HG02678 (cell line): ENCODE results near the gene PRKN.
"Not testable (repeated sequence)": the region's sequence is repeated elsewhere in the genome, so short reads cannot be mapped to it uniquely, and the experiment has no call there.

ENCODE experiments used
- ATAC-seq: cut with Tn5 transposase; IDR thresholded peaks from one replicate; pipeline ENCODE4 v1.9.1; 2021; ENCODE audit warnings: mild to moderate bottlenecking, moderate library complexity; ENCODE audit not compliant: unreplicated experiment

Gene PRKN

DNA sequence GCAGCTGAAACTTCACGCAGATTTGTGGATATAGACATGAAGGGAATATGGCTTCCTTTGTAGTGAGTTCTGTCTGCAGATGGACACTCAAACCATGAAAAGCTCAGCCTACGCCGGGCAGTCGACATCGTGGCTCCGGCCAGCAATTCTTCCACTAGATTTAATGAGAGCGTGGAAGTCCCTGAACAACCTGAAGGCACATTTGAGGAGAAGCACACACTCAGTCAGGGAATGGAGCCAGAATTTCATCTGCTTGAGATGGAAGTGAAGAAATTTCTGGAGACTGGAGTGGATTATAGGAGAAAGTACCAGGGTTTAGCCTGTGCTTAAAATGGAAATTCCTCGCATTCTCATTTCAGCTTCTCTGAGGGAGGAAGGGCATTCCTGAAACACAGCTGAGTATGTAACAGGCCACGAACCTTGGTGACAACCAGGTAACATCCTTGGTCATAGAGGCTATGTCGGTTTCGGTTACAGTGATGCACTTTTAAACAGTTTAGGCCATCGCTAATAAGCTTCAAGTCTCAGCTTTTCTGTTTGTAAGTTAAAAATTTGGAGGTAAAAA, 1373.2 kb downstream of the PRKN start:
- no peak for ATAC-seq

GRCh38 chr6:161353208-161353613, 1374.4 kb downstream of the PRKN start:
- no peak for ATAC-seq

GRCh38 chr6:161351858-161352257, 1375.7 kb downstream of the PRKN start:
- ATAC-seq, result no peak

DNA sequence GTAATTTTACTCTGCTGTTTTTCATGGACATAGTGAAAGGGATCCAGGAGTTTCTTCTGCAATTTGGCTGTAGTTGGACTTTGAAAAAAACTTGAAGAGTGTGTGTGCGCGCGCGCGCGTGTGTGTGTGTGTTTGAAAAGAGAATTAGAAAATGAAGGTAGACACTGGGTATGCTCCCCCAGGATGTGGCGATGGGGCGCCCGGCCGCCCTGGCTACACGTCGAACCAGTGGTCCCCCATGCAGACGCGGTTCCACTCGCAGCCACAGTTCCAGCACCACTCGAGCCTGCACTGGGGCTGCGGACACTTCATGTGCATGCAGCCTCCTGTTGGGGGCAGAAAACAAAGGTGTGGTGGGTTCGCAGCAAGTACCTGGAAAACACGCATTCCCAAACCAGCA, 1377.7 kb downstream of the PRKN start:
- ATAC-seq, result no peak

DNA sequence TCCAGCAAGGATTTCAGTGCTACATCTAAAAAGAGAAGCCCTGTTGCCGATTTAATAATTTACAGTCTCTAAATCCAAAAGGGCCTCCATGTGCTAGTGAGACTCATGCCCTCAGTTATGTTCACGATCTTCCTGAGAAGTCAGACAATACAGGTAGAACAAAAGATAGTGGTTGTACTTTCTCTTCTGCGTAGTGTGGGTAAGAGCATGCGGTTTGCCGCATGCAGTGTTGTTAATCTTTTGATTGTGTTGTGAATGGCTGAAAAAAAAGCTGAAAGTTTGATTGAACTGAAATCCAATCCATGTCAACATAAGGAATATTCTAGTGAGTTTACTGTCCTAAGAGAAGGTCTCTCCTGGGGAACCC, 1379.0 kb downstream of the PRKN start:
- ATAC-seq, result no peak

DNA sequence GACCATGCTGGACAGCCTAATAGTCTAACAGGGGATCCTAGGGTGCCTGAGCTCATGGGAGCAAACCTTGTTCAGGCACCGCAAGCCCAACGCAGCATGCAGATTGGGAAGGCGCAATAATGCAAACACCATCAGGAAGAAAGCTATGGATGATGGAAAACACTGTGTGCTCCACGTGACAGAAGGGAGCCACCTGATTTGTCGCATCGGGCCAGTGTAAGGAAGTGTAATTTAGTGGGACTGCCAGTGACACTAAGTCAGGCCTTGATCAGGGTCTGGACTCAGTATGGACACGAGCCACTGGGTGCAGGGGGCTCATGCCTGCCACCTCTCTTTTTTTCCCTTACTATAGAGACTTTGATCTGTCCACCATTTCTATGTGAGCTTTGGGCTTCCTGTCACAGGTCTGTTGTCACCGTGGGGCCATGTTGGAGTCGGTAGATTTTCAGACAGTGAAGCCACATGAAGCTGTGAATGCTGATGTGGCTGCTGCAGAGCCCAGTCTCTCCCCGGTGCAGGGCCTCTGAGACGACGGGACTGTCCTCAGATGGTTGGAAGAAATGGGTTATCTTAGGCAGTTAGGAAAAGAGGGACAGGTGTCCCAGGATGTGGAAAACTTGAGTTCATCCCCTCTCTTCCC, 1379.5 kb downstream of the PRKN start:
- no peak for ATAC-seq

DNA sequence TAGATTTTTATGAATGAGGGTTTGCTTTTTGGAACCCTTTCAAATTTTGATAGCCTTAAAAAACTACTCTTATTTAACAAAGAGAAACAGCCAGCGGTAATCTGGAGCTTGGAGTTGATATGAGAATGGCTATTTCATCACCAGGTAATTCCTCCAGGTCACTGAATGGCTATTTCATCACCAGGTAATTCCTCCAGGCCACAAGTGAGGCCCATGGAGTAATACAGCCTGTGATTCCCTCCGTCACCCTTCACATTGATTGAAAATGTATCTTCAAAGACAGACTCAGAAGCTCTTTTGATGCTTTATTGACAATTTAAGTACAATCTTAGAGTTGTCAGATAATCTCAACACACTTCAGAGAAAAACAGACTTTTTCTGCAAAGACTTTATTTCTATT, 1380.4 kb downstream of the PRKN start:
- no peak for ATAC-seq

- no peak for ATAC-seq
Observed at GRCh38 chr6:161346717-161347116, 1380.8 kb downstream of the PRKN start.

- ATAC-seq, result no peak
Observed at GRCh38 chr6:161344626-161345025, 1382.9 kb downstream of the PRKN start.

DNA sequence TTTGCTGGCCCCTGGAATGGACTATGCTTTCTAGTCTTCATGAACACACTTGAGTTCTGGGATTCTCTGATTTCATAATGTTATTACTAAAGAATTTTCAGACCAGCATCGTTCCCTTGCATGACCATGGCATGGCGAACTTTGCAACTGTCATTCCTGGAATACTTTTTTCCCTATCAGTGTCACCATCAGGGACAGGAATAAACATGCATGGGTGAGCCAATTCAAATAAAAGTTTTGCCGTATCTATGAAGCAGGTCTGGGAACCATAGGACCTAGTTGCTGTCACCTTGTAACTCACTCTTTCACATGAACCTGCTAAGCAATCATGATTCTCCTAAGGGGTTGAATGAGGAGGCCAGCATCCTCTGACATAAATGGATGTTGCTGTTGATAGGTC, 1385.5 kb downstream of the PRKN start:
- no peak for ATAC-seq

- no peak for ATAC-seq
Observed at GRCh38 chr6:161341638-161342037, 1385.9 kb downstream of the PRKN start.

DNA sequence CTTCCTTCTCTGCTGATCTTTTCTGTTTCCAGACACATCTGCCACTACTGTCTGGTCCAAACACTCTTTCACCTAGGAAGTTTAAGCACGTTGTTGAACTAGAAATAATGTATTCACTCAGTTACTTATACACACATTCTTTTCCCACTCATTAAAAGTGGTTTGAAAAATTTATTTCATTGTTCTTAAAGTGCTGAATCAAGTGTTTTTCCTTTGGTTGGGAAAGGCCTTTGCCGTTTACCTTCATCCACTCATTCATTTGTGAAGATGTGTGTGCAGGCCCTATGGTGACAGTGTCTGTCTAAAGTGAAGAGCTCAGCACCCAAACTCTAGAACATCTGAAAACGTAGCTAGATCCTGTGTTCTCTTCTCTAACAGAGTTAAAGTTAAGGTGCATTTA, 1389.6 kb downstream of the PRKN start:
- no peak for ATAC-seq

DNA sequence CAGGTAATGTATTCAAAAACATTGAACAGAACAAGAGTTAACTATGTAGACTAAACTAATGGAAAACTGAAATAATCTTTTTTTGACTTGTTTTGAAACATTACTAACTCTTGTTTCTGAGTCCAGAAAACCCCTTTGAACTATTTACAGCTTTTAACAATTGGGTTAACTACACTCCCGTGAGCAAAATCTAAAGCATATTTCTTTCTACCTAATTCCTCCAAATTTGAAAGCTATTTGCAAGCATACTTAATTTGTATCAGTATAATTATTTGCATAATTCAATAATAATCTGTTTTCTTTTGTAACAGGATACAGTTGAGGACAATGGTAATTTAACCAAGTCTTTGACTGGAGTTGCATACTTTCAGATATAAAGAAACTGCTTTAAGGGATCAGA, 1391.1 kb downstream of the PRKN start:
- no peak for ATAC-seq

GRCh38 chr6:161333410-161333809, 1394.2 kb downstream of the PRKN start:
- no peak for ATAC-seq

GRCh38 chr6:161331402-161332081, 1396.0 kb downstream of the PRKN start:
- not testable (repeated sequence) for ATAC-seq

- ATAC-seq, result no peak
Observed at GRCh38 chr6:161327360-161327953, 1400.1 kb downstream of the PRKN start.

DNA sequence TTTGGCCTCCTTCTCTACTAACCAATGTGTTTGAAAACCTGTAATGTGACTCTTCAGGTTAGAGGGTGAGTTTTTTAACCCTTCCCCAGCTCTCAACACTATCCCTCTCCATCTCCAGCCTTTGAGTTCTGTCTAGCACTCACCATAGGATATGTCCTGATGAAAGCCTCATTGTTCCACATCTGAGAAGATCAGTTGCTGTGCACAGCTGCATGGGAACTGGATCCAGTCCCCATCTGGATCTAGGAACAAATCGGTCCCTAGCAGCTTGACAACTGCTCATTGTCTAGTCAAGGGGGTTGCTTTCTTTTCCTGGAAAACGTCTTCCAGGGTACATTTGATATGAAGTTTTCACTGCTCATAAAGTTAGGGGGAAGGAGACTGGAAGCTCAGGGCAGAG, 1408.3 kb downstream of the PRKN start:
- ATAC-seq, result no peak

DNA sequence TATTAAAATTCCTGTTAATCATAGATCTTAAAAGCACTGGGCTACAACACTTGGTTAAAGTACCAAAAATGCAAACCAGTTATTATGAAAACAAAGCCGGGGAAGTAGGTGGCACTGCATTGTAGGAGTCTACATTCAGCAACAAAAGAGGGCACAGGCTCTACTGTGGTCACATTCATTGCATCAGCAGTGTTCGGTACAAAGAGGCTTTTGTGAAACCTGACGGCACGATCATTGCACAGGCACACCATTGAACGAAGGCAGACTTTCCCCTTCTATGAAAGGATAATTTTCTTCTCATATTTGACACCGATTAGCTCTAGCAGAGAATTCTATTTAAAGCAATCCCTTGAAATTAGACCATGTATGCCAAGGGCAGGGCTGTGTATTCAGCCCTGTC, 1409.1 kb downstream of the PRKN start:
- no peak for ATAC-seq

DNA sequence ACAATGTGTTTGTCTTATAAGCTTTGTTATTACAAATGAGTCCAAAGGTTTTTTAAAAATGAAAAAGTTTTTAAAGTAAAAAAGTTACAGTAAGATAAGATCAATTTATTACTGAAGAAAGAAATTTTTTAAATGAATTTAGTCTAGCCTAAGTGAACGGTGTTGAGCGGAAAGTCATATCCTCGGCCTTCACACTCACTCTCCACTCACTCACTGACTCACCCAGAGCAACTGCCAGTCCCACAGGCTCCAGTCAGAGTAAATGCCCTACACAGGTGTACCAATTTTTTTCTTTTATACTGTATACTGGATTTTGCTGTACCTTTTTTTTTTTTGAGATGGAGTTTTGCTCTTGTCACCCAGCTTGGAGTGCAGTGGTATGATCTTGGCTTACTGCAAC, 1411.0 kb downstream of the PRKN start:
- ATAC-seq, result no peak

- not testable (repeated sequence) for ATAC-seq
Observed at GRCh38 chr6:161315246-161315917, 1412.2 kb downstream of the PRKN start.

GRCh38 chr6:161314541-161315245, 1412.9 kb downstream of the PRKN start:
- not testable (repeated sequence) for ATAC-seq
